ENCODE results near the gene SFRP4. TPM values are rescaled to one million over a fixed set of nuclear protein-coding genes. Genes with fewer than 3 reads are reported as not detected.

The SFRP4 gene
- total and polyA plus RNA-seq, 2 donors (not counting 3 experiments of a cell fraction or from before 2014, with no cell fraction given), result not detected

GRCh38 chr7:37944737-37945054, 28.1 kb upstream of the SFRP4 start:
- dilution Hi-C loops (cut with MboI; ENCODE audit: extremely low pct_ligation_motif_present, low sequenced_read_pairs), result no loop called here

More at GRCh38 chr7:37944737-37945054, 28.1 kb upstream of the SFRP4 start:
- no peaks in the 10 kb centered on the region for H3K27me3 ChIP-seq (ENCODE audit: control insufficient read depth in 2 of 2, insufficient read depth in 2 of 2, low read length in 2 of 2)
- CTCF ChIA-PET, result no interaction called here
- no peak overlapping the region for H3K27ac ChIP-seq (ENCODE audit: insufficient read depth, low read depth, low read length)
- no peaks in the 10 kb centered on the region for H3K9me1 ChIP-seq (replicated peaks; ENCODE audit: control insufficient read depth, extremely low read depth, insufficient read depth, low read length)
- DNase-seq (ENCODE audit: low read depth, low spot score), result no peak
- POLR2A ChIA-PET, result no interaction called here
- no peak overlapping the region for H2AFZ ChIP-seq (ENCODE audit: low read depth, low read length)
- no peak overlapping the region for H3K4me3 ChIP-seq (replicated peaks in 1 of 3; ENCODE audit: insufficient read depth in 1 of 3, low read depth in 1 of 3, low read length in 3 of 3)
- no peaks in the 10 kb centered on the region for H3K4me1 ChIP-seq (ENCODE audit: control insufficient read depth, extremely low read depth, insufficient read depth, low read length)
- H3K36me3 ChIP-seq (ENCODE audit: control insufficient read depth in 2 of 2, extremely low read depth in 1 of 2, insufficient read depth in 2 of 2, low read length in 2 of 2), result no peaks in the 10 kb centered on the region
- TF ChIP-seq FOS (IDR thresholded peaks at IDR 0.05; ENCODE audit: borderline replicate concordance, insufficient read depth, low read length), result no peak
- no peak for TF ChIP-seq GATA2 (IDR thresholded peaks at IDR 0.05; ENCODE audit: insufficient read depth, insufficient read length, low read depth, low read length)
- no peak for TF ChIP-seq MAX (IDR thresholded peaks at IDR 0.05; ENCODE audit: insufficient read depth, insufficient read length)
- no peak for TF ChIP-seq MYC (IDR thresholded peaks at IDR 0.05; ENCODE audit: low read depth, low read length)
- no peak for TF ChIP-seq EZH2 (IDR thresholded peaks at IDR 0.05; ENCODE audit: borderline replicate concordance, low read depth, low read length, severe bottlenecking)
- no peak for TF ChIP-seq POLR2AphosphoS5 (IDR thresholded peaks at IDR 0.05; ENCODE audit: insufficient read depth, low read depth, low read length)
- no peak for TF ChIP-seq JUN (IDR thresholded peaks at IDR 0.05; ENCODE audit: borderline replicate concordance, insufficient read depth, insufficient read length, low read depth)
- no peak for TF ChIP-seq CTCF (IDR thresholded peaks at IDR 0.05; ENCODE audit: extremely low read depth in 1 of 2, insufficient read depth in 1 of 2, low read depth in 1 of 2, low read length in 2 of 2)
- TF ChIP-seq POLR2A (IDR thresholded peaks at IDR 0.05; ENCODE audit: low read depth, low read length), result no peak
- no peak overlapping the region for H3K4me2 ChIP-seq (ENCODE audit: insufficient read depth, low read length)
- BruUV-seq (replicated peaks), result no TSS peak
- no peak overlapping the region for H3K9ac ChIP-seq (replicated peaks; ENCODE audit: extremely low read depth, insufficient read depth, low read length)
- no peaks in the 10 kb centered on the region for H4K20me1 ChIP-seq (replicated peaks; ENCODE audit: control insufficient read depth, extremely low read depth, insufficient read depth, low read length)
- no peaks in the 10 kb centered on the region for H3K79me2 ChIP-seq (ENCODE audit: control insufficient read depth, insufficient read depth, low read length)
- FAIRE-seq, result no peak
- no peaks in the 10 kb centered on the region for H3K9me3 ChIP-seq (replicated peaks; ENCODE audit: control insufficient read depth, insufficient read depth, low read length)
- intact Hi-C loops (cut with micrococcal nuclease), result no loop called here
